Natural killer cell (primary cell): ENCODE measurements around the gene UGT2B15. TPM values are rescaled to one million over a fixed set of nuclear protein-coding genes. Genes with fewer than 3 reads are reported as not detected.
"Not testable (repeated sequence)": the region's sequence is repeated elsewhere in the genome, so short reads cannot be mapped to it uniquely, and the experiment has no call there.

Experiments
- ATAC-seq, 3 donors: fragments of 150-1000 bp in 2 of 3; fragments of 200-7000 bp in 1 of 3; cut with Tn5 transposase; 1 replicate in 1 of 3; 2 replicates in 2 of 3; pipeline ENCODE4 v1.10.0; 2021; ENCODE audit warnings: mild to moderate bottlenecking in 2 of 3, moderate library complexity in 2 of 3
- DNase-seq, 2 donors: peaks; one replicate each; pipeline versions ENCODE4 v3.0.0 to v3.0.0-alpha.2; 2013 to 2021; ENCODE audit warnings: mixed read lengths in 1 of 2
- H3K27ac ChIP-seq: one replicate; pipeline ENCODE4 v1.5.1; 2013; ENCODE audit warnings: mild to moderate bottlenecking, low read length
- H3K27me3 ChIP-seq: one replicate; pipeline ENCODE4 v1.6.1; 2013; ENCODE audit warnings: low read length; ENCODE audit not compliant: control insufficient read depth, insufficient read depth
- H3K36me3 ChIP-seq: one replicate; pipeline ENCODE4 v1.6.1; 2013; ENCODE audit warnings: low read length; ENCODE audit not compliant: control insufficient read depth, insufficient read depth
- H3K4me1 ChIP-seq: one replicate; pipeline ENCODE4 v1.6.1; 2013; ENCODE audit warnings: low read length; ENCODE audit not compliant: control insufficient read depth, insufficient read depth
- H3K4me3 ChIP-seq: one replicate; pipeline ENCODE4 v1.5.1; 2013; ENCODE audit warnings: low read length
- H3K9me3 ChIP-seq: one replicate; pipeline ENCODE4 v1.6.1; 2013; ENCODE audit warnings: low read length; ENCODE audit not compliant: control insufficient read depth, insufficient read depth
- H3K27ac Mint-ChIP-seq, 2 donors: one replicate each; pipeline ENCODE4 v1.8.0; 2022; ENCODE audit warnings: mild to moderate bottlenecking in 2 of 2, mixed read lengths in 2 of 2, moderate library complexity in 1 of 2
- H3K27me3 Mint-ChIP-seq, 2 donors: one replicate each; pipeline ENCODE4 v1.8.0; 2022; ENCODE audit warnings: low read depth in 2 of 2, mixed read lengths in 2 of 2
- H3K36me3 Mint-ChIP-seq: one replicate; pipeline ENCODE4 v1.8.0; 2022; ENCODE audit warnings: mixed read lengths
- H3K4me1 Mint-ChIP-seq, 2 donors: one replicate each; pipeline ENCODE4 v1.8.0; 2022; ENCODE audit warnings: mixed read lengths in 2 of 2
- H3K4me3 Mint-ChIP-seq: one replicate; pipeline ENCODE4 v1.8.0; 2022; ENCODE audit warnings: mild to moderate bottlenecking, moderate library complexity, mixed read lengths
- H3K9me3 Mint-ChIP-seq, 2 donors: one replicate each; pipeline ENCODE4 v1.8.0; 2022; ENCODE audit warnings: mixed read lengths in 2 of 2
- WGBS: methylation state at CpG from one replicate; pipeline ENCODE4 v1.1.7; 2013; ENCODE audit warnings: missing lambda C conversion rate; ENCODE audit not compliant: insufficient coverage; 5-methylcytosine and 5-hydroxymethylcytosine counted together
- intact Hi-C: fragments of 100-400 bp; cut with micrococcal nuclease; formaldehyde crosslinking; loops from one replicate; pipeline ENCODE4 v1.14.2; 2022
- total RNA-seq, 4 donors: library from RNA; stranded (reverse); fragments of 120-200 nt in 1 of 4; gene quantifications; one replicate each; pipeline versions ENCODE4 v1.2.3 to v1.2.4, GENCODE V29; 2013 to 2022
- TF ChIP-seq, protein P1 (sequence below): fragments of 200-600 bp; IDR thresholded peaks from one replicate; pipeline ENCODE4 v1.8.0; 2022; ENCODE audit warnings: antibody characterized with exemption

The UGT2B15 gene
- total RNA-seq, 3 donors from 2014 or later (not counting 1 experiment from before 2014, with no cell fraction given): not detected

DNA sequence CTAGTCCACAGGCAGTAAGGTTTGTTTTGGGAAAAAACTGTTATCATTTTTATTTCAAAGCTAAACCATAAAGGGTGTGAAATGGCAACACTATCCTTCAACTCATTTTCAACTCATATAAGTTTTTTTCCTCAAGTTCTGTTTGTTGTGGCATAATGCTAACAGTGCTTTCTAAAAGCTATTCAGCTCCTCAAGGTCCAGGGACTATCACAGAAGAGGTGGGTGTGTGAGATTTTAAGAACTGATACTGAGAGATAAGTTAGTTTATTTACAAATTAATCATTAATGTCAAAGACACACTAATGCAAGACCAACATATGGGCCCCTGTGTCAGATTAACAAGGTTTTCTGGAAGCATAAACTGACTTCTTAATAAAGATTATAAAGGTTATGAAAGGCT lies 11.8 kb downstream of the UGT2B15 start:
- no peak for ATAC-seq
- Histone ChIP-seq H3K4me3 (no peak overlapping the region), H3K27ac (no peak overlapping the region), H3K36me3 (no peaks in the 10 kb centered on the region), H3K4me1 (no peaks in the 10 kb centered on the region), H3K9me3 (no peaks in the 10 kb centered on the region), H3K27me3 (no peaks in the 10 kb centered on the region)
- Mint-ChIP-seq H3K4me1 (no peaks in the 10 kb centered on the region), H3K36me3 (no peaks in the 10 kb centered on the region), H3K9me3 (peaks cover 0 to 2% of the 10 kb centered on the region in 2 donors), H3K4me3 (no peak overlapping the region), H3K27me3 (no peaks in the 10 kb centered on the region), H3K27ac (no peak overlapping the region)
- DNase-seq: no peak
- intact Hi-C loops: no loop called here
- TF ChIP-seq, protein P1, sequence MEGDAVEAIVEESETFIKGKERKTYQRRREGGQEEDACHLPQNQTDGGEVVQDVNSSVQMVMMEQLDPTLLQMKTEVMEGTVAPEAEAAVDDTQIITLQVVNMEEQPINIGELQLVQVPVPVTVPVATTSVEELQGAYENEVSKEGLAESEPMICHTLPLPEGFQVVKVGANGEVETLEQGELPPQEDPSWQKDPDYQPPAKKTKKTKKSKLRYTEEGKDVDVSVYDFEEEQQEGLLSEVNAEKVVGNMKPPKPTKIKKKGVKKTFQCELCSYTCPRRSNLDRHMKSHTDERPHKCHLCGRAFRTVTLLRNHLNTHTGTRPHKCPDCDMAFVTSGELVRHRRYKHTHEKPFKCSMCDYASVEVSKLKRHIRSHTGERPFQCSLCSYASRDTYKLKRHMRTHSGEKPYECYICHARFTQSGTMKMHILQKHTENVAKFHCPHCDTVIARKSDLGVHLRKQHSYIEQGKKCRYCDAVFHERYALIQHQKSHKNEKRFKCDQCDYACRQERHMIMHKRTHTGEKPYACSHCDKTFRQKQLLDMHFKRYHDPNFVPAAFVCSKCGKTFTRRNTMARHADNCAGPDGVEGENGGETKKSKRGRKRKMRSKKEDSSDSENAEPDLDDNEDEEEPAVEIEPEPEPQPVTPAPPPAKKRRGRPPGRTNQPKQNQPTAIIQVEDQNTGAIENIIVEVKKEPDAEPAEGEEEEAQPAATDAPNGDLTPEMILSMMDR: no peak

DNA sequence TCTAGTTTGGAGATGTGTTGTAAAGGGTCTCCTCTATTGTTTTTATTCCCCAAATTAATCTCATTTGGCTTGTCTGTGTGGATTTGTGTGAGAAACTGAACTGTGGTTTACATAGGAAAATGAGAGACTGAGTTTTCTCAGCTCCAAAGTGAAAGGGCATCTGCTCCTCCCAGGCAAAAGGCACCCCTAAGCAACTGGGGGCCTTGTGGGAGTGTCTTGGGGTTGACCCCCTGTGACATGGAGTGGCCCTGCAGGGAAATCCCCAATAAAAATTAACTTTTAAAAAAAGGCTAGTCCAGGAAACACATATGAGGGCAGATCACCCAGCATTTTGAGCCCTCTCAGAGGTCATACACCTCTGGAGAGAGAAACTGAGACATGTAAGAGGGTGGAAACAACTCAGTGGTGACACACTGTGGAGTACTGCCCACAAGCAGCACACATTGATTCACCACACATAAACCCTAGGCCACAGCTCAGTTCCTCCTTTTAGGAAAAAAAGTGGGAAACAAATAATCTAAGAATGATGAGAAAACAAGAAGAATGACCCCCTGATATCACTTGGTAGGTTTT lies 13.3 kb downstream of the UGT2B15 start:
- H3K4me1 ChIP-seq, H3K27ac ChIP-seq, DNase-seq, intact Hi-C loops, H3K9me3 ChIP-seq, H3K9me3 Mint-ChIP-seq, H3K36me3 ChIP-seq, H3K27ac Mint-ChIP-seq, H3K4me3 ChIP-seq, H3K4me3 Mint-ChIP-seq, H3K27me3 ChIP-seq, H3K27me3 Mint-ChIP-seq, H3K36me3 Mint-ChIP-seq, H3K4me1 Mint-ChIP-seq: not testable (repeated sequence)
- peak in 1 of 3 donors; percentile 21 for ATAC-seq

DNA sequence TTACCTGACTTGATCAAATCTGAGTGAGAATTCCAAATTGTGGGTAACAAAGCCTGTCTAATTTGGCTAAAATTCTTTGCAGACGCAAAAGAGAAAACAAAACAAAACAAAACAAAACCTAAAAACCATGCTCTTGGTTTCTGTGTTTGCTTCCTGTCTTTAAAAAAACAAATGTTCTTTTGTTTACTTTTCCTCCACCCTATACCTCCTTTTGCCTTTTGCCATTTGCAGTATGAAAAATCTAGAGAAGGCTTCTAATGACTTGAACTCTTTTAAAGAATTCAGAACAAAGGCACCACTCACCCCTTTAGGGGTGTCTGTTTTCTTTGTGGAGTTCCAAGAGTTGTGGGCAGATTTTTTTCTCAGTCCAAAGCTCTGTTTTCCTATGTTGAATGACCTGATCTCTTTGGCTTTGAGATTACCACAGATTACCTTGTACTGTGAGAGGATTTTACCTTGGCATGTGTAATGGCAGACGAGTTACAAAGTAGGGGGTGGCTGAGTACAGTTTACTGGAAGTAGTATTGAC lies 13.9 kb downstream of the UGT2B15 start:
- H3K4me3 ChIP-seq, H3K4me1 Mint-ChIP-seq, DNase-seq, H3K36me3 ChIP-seq, H3K27ac Mint-ChIP-seq, H3K4me3 Mint-ChIP-seq, H3K27me3 Mint-ChIP-seq, H3K36me3 Mint-ChIP-seq, H3K27me3 ChIP-seq, H3K4me1 ChIP-seq, H3K27ac ChIP-seq, intact Hi-C loops, ATAC-seq, H3K9me3 Mint-ChIP-seq, H3K9me3 ChIP-seq: not testable (repeated sequence)
- 60% methylated on average over 2 of the region's 2 CpGs for WGBS

DNA sequence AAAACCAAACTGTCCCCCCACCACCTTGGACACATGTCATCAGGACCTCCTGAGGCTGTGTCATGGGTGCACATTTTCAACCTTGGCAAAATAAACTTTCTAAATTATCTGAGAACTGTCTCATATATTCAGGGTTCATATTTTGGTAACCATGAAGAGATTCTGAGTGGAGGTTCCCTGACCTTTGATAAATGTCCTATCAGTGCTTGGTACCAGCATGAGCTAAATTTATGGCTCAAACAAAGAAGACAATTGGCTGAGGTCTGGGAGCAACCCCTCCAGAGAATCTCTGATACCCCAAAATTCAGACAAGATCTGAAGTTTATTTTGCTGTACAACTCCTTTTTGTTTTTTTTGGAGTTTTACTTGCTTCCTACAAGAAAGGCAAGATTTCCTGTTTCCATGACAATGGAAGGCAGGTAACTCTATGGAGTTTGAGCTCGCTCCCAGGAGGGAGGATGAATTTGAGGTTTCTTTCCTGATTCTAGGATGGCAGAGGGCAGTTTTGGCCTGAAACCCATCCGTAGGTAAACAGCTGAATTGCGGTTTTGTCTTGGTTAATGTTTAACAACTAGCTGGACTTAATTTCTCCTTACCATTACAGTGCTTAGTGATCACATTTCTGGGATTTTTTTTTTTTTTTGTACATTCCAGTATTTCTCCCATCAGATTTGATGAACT lies 14.5 kb downstream of the UGT2B15 start:
- Mint-ChIP-seq H3K4me3 (no peak overlapping the region), H3K27ac (no peak overlapping the region), H3K36me3 (no peaks in the 10 kb centered on the region), H3K9me3 (peaks cover 0 to 8% of the 10 kb centered on the region in 2 donors), H3K27me3 (no peaks in the 10 kb centered on the region), H3K4me1 (no peaks in the 10 kb centered on the region)
- Histone ChIP-seq H3K4me3 (no peak overlapping the region), H3K27me3 (no peaks in the 10 kb centered on the region), H3K9me3 (no peaks in the 10 kb centered on the region), H3K27ac (no peak overlapping the region), H3K4me1 (no peaks in the 10 kb centered on the region), H3K36me3 (no peaks in the 10 kb centered on the region)
- no peak for DNase-seq
- WGBS: 88% methylated on average over 2 of the region's 3 CpGs
- no peak for ATAC-seq
- intact Hi-C loops: no loop called here
- TF ChIP-seq, protein P1: no peak
